Osteocyte (in vitro differentiated cells): Measurements from ENCODE around the gene COX17. TPM values are rescaled to one million over a fixed set of nuclear protein-coding genes. Genes with fewer than 3 reads are reported as not detected.

Source experiments
- DNase-seq: peaks from one replicate; pipeline ENCODE4 v3.0.0; 2021; ENCODE audit warnings: mixed read lengths; ENCODE audit not compliant: unreplicated experiment; ENCODE audit errors: extremely low spot score
- H3K27ac Mint-ChIP-seq: one replicate; pipeline ENCODE4 v1.8.0; 2021; ENCODE audit warnings: mild to moderate bottlenecking, mixed read lengths; ENCODE audit not compliant: unreplicated experiment
- H3K27me3 Mint-ChIP-seq: one replicate; pipeline ENCODE4 v1.8.0; 2021; ENCODE audit warnings: mixed read lengths; ENCODE audit not compliant: unreplicated experiment
- H3K36me3 Mint-ChIP-seq: one replicate; pipeline ENCODE4 v1.8.0; 2021; ENCODE audit warnings: mixed read lengths; ENCODE audit not compliant: unreplicated experiment
- H3K4me1 Mint-ChIP-seq: one replicate; pipeline ENCODE4 v1.8.0; 2021; ENCODE audit warnings: mixed read lengths; ENCODE audit not compliant: unreplicated experiment
- H3K4me3 Mint-ChIP-seq: one replicate; pipeline ENCODE4 v1.8.0; 2021; ENCODE audit warnings: mild to moderate bottlenecking, moderate library complexity, mixed read lengths; ENCODE audit not compliant: unreplicated experiment
- H3K9me3 Mint-ChIP-seq: one replicate; pipeline ENCODE4 v1.8.0; 2021; ENCODE audit warnings: mixed read lengths; ENCODE audit not compliant: unreplicated experiment
- CTCF ChIP-seq: fragments of 200-600 bp; sonication (generic); IDR thresholded peaks from 2 replicates; pipeline ENCODE4 v1.5.0; 2021; ENCODE audit warnings: antibody characterized with exemption, mild to moderate bottlenecking, moderate library complexity
- long read RNA-seq: library from polyadenylated mRNA; unstranded; transcript quantifications from one replicate; pipeline ENCODE4 v2.0.0, GENCODE V29; 2021
- total RNA-seq: library from RNA; stranded (reverse); gene quantifications from 2 replicates; pipeline ENCODE4 v1.2.1, GENCODE V29; 2021

The COX17 gene
- total RNA-seq: 16.1 and 18.2 TPM in 2 replicates
- long read RNA-seq, transcript COX17-201 (3 exons, 684 nt): major isoform, 14 of 23 reads
- long read RNA-seq, partial matches to known transcripts: 0 of 23 reads
- long read RNA-seq, other reads (novel, unspliced or antisense): 9 of 23 reads

GRCh38 chr3:119676771-119677640 lies at the start of gene COX17:
COX17 (minus strand) TSS chr3:119677406; CDS start chr3:119677310, 96 bp downstream.
- no peaks in the 10 kb centered on the region for H3K9me3 Mint-ChIP-seq
- H3K4me3 Mint-ChIP-seq: peak within 1 kb of the TSS; percentile 84

GRCh38 chr3:119726909-119727308 lies 49.7 kb upstream of the COX17 start:
- H3K4me3 Mint-ChIP-seq: no peak overlapping the region
- H3K9me3 Mint-ChIP-seq: no peaks in the 10 kb centered on the region
- H3K27ac Mint-ChIP-seq: no peak overlapping the region
- no peaks in the 10 kb centered on the region for H3K27me3 Mint-ChIP-seq
- no peak for DNase-seq
- no peaks in the 10 kb centered on the region for H3K36me3 Mint-ChIP-seq
- peaks cover 5% of the 10 kb centered on the region for H3K4me1 Mint-ChIP-seq
- no peak for TF ChIP-seq CTCF

More at GRCh38 chr3:119676771-119677640, at the start of gene COX17:
- H3K36me3 Mint-ChIP-seq: peaks cover 14% of the 10 kb centered on the region
- TF ChIP-seq CTCF: no peak
- H3K4me1 Mint-ChIP-seq: peaks cover 20% of the 10 kb centered on the region
- H3K27me3 Mint-ChIP-seq: no peaks in the 10 kb centered on the region
- H3K27ac Mint-ChIP-seq: peak within 1 kb of the TSS; percentile 94
- peak; percentile 96 for DNase-seq

- no peak for DNase-seq
- no peaks in the 10 kb centered on the region for H3K9me3 Mint-ChIP-seq
- no peaks in the 10 kb centered on the region for H3K27me3 Mint-ChIP-seq
- H3K36me3 Mint-ChIP-seq: no peaks in the 10 kb centered on the region
- H3K4me3 Mint-ChIP-seq: no peak overlapping the region
- H3K4me1 Mint-ChIP-seq: no peaks in the 10 kb centered on the region
- H3K27ac Mint-ChIP-seq: no peak overlapping the region
- TF ChIP-seq CTCF: no peak
Measured at GRCh38 chr3:119723022-119723421, 45.8 kb upstream of the COX17 start.

DNA sequence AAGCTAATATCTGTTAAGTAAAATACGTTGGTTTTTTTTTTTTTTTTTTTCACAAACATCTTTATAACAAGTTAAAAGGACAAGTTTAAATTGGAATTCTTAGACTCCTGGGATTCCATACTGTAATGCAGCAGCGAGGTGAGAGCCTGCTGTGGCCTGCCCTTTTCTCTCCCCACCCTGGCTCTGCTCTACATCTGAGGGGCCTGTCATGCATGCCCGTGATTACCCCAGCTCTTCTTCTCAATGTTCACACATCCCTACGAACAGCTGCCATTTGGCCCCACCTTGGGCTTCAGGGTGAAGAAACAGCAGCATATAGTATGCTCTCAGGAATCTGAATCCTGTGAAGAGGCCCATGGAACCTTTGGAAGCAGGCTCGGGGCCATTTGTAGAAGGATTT lies 40.3 kb upstream of the COX17 start:
- TF ChIP-seq CTCF: no peak
- DNase-seq: no peak
- no peaks in the 10 kb centered on the region for H3K9me3 Mint-ChIP-seq
- no peak overlapping the region for H3K27ac Mint-ChIP-seq
- no peaks in the 10 kb centered on the region for H3K36me3 Mint-ChIP-seq
- H3K4me3 Mint-ChIP-seq: no peak overlapping the region
- no peaks in the 10 kb centered on the region for H3K27me3 Mint-ChIP-seq
- no peaks in the 10 kb centered on the region for H3K4me1 Mint-ChIP-seq

GRCh38 chr3:119716998-119717397 lies 39.8 kb upstream of the COX17 start:
- no peak overlapping the region for H3K27ac Mint-ChIP-seq
- no peaks in the 10 kb centered on the region for H3K9me3 Mint-ChIP-seq

More at GRCh38 chr3:119716998-119717397, 39.8 kb upstream of the COX17 start:
- no peaks in the 10 kb centered on the region for H3K4me1 Mint-ChIP-seq
- no peak for DNase-seq
- TF ChIP-seq CTCF: no peak
- no peaks in the 10 kb centered on the region for H3K36me3 Mint-ChIP-seq
- no peak overlapping the region for H3K4me3 Mint-ChIP-seq
- H3K27me3 Mint-ChIP-seq: no peaks in the 10 kb centered on the region
